H1 (cell line): ENCODE data around the gene METTL6. TPM values are rescaled to one million over a fixed set of nuclear protein-coding genes. Genes with fewer than 3 reads are reported as not detected.

Source experiments
- BCL11A ChIP-seq, 2 experiments: IDR thresholded peaks; one replicate each; pipeline ENCODE4 v1.6.1; 2011; ENCODE audit warnings: low read depth in 2 of 2, low read length in 2 of 2, mild to moderate bottlenecking in 2 of 2
- CHD7 ChIP-seq: fragments of 300-600 bp; sonication (generic); IDR thresholded peaks from 2 replicates; pipeline ENCODE4 v1.7.1; 2012; ENCODE audit warnings: low read length, moderate library complexity, mild to moderate bottlenecking, inconsistent platforms; ENCODE audit not compliant: insufficient replicate concordance
- EZH2 ChIP-seq: fragments of 200-600 bp; sonication (generic); IDR thresholded peaks from 2 replicates; pipeline ENCODE4 v1.7.1; 2012; ENCODE audit warnings: low read depth, mild to moderate bottlenecking, moderate library complexity, low read length, inconsistent platforms; ENCODE audit not compliant: severe bottlenecking
- HDAC6 ChIP-seq: IDR thresholded peaks from one replicate; pipeline ENCODE4 v1.7.1; 2012; ENCODE audit warnings: low read depth, mild to moderate bottlenecking, inconsistent platforms, low read length, moderate library complexity
- JUND ChIP-seq: IDR thresholded peaks from 2 replicates; pipeline ENCODE4 v1.6.1; 2011; ENCODE audit warnings: mild to moderate bottlenecking, improper control_type of control experiment, low read length
- PHF8 ChIP-seq: fragments of 200-600 bp; sonication (generic); conservative IDR thresholded peaks from 2 replicates; pipeline ENCODE4 v1.7.1; 2012; ENCODE audit warnings: low read depth, mild to moderate bottlenecking, inconsistent platforms, low read length, moderate library complexity
- POLR2AphosphoS5 ChIP-seq: IDR thresholded peaks from 2 replicates; pipeline ENCODE4 v1.6.1; 2011; ENCODE audit warnings: low read depth, low read length
- RNF2 ChIP-seq: fragments of 200-900, 300-1000 bp; sonication (generic); IDR thresholded peaks from 2 replicates; pipeline ENCODE4 v1.7.1; 2016; ENCODE audit warnings: borderline replicate concordance, low read depth, mild to moderate bottlenecking, antibody characterized with exemption, low read length; ENCODE audit not compliant: poor library complexity, severe bottlenecking; ENCODE audit errors: missing control alignments
- SAP30 ChIP-seq: fragments of 300-600 bp; sonication (generic); IDR thresholded peaks from 2 replicates; pipeline ENCODE4 v1.7.1; 2012; ENCODE audit warnings: low read length, moderate library complexity, mild to moderate bottlenecking, inconsistent platforms; ENCODE audit not compliant: insufficient read depth, insufficient replicate concordance
- polyA plus RNA-seq, 7 experiments: library from polyadenylated mRNA; depleted of rRNA in 3 of 7; stranded (reverse) in 5 of 7; unstranded in 2 of 7; fragments of >200 nt in 5 of 7; fragments of 200-250 nt in 2 of 7; gene quantifications; 1 replicate in 5 of 7; 2 replicates in 1 of 7; 4 replicates in 1 of 7; pipeline versions ENCODE4 v1.2.1 to v1.2.3, GENCODE V29; 2011 to 2013; ENCODE audit warnings: missing spikeins in 2 of 7, mixed read lengths in 2 of 7
- total RNA-seq: library from RNA; stranded (reverse); fragmentation: NEBNext Ultra II Directional; extraction: Animal tissue kit (Norgen Biotek cat#: 25700); gene quantifications from 2 replicates; pipeline ENCODE4 v1.2.1, GENCODE V29; 2021

METTL6 gene
- total and polyA plus RNA-seq, 2 of the 8 experiments (the other 6 are each of a cell fraction or from before 2014, with no cell fraction given) = 18.4 to 20.0 TPM

- TF ChIP-seq CHD7 (no peak), JUND (0 out of 2 replicates have a peak, but pooled peaks have one; percentile 18), SAP30 (peak; percentile 59), EZH2 (no peak), POLR2AphosphoS5 (no peak), RNF2 (no peak), BCL11A (IDR thresholded peaks at IDR 0.05; ENCODE audit: low read depth in 2 of 2, low read length in 2 of 2) (no peak), PHF8 (no peak), HDAC6 (no peak)
Measured at GRCh38 chr3:15377961-15378791, 49.2 kb downstream of the METTL6 start (continued).
